ENCODE data around the gene ELK4.
"Not testable (repeated sequence)": the region's sequence is repeated elsewhere in the genome, so short reads cannot be mapped to it uniquely, and the experiment has no call there.

Gene ELK4

DNA sequence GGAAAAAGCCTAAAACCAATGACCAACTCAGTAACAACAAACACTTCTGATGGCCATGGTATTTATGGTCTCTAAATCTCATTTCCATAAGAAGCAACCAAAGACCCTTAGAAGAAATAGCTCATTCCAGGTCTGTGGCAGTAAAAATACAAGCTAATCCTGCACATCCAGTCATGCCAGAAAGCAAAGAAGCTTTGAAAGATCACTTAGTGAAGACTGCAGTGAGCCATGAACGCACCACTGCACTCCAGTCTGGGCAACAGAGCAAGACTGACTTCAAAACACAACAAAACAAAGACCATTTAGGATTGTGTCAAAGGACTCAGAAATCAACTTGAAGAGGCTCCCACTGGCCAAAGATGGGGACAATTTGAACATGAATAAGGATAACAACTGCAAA lies 18.4 kb upstream of the ELK4 start:
- no peak for DNase-seq (ENCODE audit: extremely low read depth, low read depth)
- TF ChIP-seq, protein P1, sequence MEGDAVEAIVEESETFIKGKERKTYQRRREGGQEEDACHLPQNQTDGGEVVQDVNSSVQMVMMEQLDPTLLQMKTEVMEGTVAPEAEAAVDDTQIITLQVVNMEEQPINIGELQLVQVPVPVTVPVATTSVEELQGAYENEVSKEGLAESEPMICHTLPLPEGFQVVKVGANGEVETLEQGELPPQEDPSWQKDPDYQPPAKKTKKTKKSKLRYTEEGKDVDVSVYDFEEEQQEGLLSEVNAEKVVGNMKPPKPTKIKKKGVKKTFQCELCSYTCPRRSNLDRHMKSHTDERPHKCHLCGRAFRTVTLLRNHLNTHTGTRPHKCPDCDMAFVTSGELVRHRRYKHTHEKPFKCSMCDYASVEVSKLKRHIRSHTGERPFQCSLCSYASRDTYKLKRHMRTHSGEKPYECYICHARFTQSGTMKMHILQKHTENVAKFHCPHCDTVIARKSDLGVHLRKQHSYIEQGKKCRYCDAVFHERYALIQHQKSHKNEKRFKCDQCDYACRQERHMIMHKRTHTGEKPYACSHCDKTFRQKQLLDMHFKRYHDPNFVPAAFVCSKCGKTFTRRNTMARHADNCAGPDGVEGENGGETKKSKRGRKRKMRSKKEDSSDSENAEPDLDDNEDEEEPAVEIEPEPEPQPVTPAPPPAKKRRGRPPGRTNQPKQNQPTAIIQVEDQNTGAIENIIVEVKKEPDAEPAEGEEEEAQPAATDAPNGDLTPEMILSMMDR (IDR thresholded peaks at IDR 0.05; ENCODE audit: low read depth, low read length) = no peak

DNA sequence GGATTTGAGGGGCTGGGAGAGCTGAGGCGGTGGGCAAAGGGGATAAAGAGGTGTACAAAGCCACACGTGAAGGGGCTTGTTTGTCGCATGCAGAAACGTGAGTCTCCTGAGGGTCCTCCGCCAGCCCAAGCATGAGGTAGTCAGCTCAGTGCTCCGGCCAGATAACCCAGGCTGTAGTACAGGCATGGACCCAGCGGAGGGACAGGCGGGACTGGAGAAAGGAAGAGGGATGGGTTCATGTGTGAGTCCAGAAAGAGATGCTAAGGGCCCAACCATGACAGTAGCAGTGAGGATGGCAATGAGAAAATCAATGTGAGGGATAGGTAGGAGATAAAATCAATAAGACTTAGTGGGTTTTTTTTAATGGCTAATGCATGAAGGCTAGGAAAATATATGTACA lies 13.7 kb upstream of the ELK4 start:
- TF ChIP-seq, protein P1 (IDR thresholded peaks at IDR 0.05; ENCODE audit: low read depth, low read length) = no peak
- no peak for DNase-seq (ENCODE audit: extremely low read depth, low read depth)

DNA sequence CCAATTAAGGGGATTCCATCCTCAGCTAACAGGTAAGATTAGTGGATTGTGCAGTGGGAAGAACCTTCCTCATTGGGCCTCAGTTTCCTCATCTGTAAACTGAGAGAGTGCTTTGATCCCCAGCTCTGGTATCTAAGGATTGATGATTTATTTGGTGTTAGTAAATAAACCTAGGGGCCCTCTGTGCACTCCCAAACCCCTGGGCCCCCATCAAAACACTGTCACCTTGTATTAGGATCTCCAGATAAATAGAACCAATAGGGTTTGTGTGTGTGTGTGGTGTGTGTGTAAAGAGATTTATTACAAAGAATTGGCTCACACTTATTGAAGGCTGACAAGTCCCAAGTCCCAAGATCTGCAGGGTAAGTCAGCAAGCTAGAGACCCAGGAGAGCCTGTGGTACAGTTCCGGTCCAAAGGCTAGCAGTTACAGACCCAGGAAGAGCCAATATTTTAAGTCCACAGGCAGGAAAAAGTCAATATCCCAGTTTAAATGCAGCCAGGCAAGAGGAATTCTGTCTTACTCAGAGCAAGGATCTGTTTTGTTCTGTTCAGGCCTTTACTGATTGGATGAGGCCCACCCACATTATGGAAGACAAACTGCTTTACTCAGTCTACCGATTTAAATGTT lies 11.0 kb upstream of the ELK4 start:
- TF ChIP-seq, protein P1 (IDR thresholded peaks at IDR 0.05; ENCODE audit: low read depth, low read length) = no peak
- no peak for DNase-seq (ENCODE audit: extremely low read depth, low read depth)

DNA sequence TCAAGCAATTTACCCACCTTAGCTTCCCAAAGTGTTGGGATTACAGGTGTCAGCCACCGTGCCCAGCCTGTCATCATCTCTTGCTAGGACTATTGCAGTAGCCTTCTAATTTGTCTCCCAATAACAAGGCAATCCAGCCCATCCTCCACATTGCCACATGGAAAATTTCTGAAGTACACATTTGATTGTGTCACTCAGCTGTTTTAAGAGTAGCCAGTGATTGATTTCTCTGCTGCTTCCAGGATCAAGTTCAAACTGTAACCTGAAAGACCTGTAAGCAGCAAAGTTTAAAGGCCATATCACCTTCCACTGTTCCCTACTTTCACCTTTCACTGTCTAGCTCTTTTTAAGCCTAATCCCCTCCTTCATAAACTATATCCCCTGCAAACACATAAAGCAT lies 7.8 kb upstream of the ELK4 start:
- no peak for DNase-seq (ENCODE audit: extremely low read depth, low read depth)
- TF ChIP-seq, protein P1 (IDR thresholded peaks at IDR 0.05; ENCODE audit: low read depth, low read length) = no peak

DNA sequence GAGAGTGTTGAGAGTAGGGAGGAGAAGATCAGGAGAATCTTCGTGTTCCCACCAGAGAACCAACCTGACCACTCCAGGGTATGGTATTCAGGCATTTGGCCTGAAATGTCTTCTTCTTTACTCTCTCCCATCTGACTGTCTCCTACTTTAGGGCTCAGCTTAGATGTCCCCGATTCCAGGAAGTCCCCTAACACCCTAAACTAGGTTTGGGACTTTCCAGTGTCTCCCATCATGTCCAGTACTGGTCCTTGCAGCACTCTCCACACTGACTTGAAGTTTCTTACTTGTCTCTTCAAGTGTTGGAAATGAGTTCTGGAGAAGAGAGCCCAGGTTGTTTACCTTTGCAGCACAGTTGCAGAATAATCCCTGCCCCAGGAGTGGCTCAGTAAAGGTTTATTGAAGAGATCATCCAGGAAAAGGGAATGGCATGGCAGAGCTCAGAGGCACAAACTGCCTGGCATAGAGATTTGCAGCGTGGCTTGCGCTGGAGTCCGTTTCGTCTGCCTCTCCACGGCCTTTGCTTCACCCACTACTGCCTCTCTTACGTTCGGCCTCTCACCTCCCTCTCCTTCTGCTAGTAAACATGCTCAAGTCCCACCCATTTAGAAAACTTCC lies 6.2 kb upstream of the ELK4 start:
- TF ChIP-seq, protein P1 (IDR thresholded peaks at IDR 0.05; ENCODE audit: low read depth, low read length) = no peak
- DNase-seq (ENCODE audit: extremely low read depth, low read depth) = no peak

DNA sequence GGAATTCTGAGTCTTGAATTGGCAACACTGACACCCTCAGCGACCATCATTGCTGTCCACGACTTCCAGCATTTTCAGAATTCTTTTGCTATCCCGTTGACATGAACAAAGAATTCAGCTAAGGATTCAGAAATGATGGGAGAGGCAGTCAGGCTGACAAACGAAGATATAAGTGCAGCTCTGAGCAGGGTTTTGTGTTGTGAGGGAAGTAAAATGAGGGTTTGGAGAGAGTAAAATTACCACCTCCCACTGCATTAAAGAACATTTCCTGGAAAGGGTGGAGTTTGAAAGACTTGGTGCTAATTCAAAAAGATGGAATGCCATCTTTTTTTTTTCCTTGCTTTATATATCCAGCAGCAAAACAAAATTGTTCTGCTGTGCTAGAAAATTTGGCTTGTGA lies 4.9 kb upstream of the ELK4 start:
- DNase-seq (ENCODE audit: extremely low read depth, low read depth) = no peak
- TF ChIP-seq, protein P1 (IDR thresholded peaks at IDR 0.05; ENCODE audit: low read depth, low read length) = no peak

DNA sequence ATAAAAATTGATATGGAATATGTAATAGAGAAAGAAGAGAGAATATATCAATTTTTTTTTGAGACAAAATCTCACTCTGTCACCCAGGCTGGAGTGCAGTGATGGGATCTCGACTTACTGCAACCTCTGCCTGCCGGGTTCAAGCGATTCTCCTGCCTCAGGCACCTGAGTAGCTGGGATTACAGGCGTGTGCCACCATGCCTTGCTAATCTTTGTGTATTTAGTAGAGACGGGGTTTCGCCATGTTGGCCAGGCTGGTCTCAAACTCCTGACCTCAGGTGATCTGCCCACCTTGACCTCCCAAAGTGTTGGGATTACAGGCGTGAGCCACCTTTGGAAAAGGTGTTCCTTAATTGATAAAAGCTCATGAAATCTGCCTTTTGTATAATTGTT lies 4.3 kb upstream of the ELK4 start:
- DNase-seq (ENCODE audit: extremely low read depth, low read depth) = not testable (repeated sequence)

Data from AG09319 (cell line).